ENCODE results near the gene ADCYAP1R1.

The ADCYAP1R1 gene

DNA sequence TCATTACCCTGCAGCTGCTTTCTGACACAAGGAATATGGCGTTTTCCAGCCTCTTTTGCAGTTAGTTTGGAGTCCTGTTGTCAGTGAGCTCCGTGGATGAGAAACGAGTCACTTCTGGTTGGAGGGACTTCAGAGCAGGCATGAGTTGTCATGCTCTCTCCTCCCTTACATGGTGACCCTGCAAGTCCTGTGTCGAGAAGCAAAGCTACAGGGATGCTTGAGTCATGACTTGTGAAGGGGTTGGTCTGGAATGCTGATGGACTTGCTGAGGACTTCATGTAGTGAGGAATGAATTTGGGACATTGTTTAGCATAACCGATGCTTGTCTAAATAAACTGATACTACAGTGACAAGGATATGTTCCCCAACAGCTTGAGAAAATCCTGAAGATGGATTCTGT lies 108.8 kb downstream of the ADCYAP1R1 start:
- 81% methylated on average over 5 of the region's 5 CpGs for WGBS
- no peaks in the 10 kb centered on the region for H3K27me3 ChIP-seq (ENCODE audit: insufficient read depth, low read length)
- no peak overlapping the region for H3K4me3 ChIP-seq (ENCODE audit: low read length)
- H3K36me3 ChIP-seq (ENCODE audit: insufficient read depth, low read length): no peaks in the 10 kb centered on the region
- H3K9me3 ChIP-seq (ENCODE audit: insufficient read depth, low read depth, low read length): no peaks in the 10 kb centered on the region
- no peak overlapping the region for H3K9ac ChIP-seq (ENCODE audit: low read depth, low read length)
- no peak overlapping the region for H3K27ac ChIP-seq (ENCODE audit: low read depth, low read length)
- peaks cover 7% of the 10 kb centered on the region; the same call in 1 of the 2 replicates for H3K4me1 ChIP-seq (ENCODE audit: insufficient read depth, low read length)

All from HUES64 (cell line).